NCI-H446 (cell line): ENCODE measurements around the gene LMAN1.

ENCODE experiments used
- DNase-seq, 2 experiments: peaks; one replicate each; lab custom pipeline; 2025; lab: John Stamatoyannopoulos, UW

The LMAN1 gene

GRCh38 chr18:59360381-59360780 is 1.3 kb upstream of the LMAN1 start:
- DNase-seq = no peak

- DNase-seq = no peak
Observed at GRCh38 chr18:59359576-59359952, 499 bp upstream of the LMAN1 start.

GRCh38 chr18:59358414-59358711 is 702 bp downstream of the LMAN1 start:
- DNase-seq = no peak

- no peak for DNase-seq
Observed at GRCh38 chr18:59357928-59358327, 1.1 kb downstream of the LMAN1 start.

- no peak for DNase-seq
Observed at GRCh38 chr18:59354731-59355130, 4.3 kb downstream of the LMAN1 start.

GRCh38 chr18:59353079-59353680 is 5.9 kb downstream of the LMAN1 start:
- DNase-seq = no peak

GRCh38 chr18:59352250-59352855 is 6.7 kb downstream of the LMAN1 start:
- no peak for DNase-seq

- DNase-seq = no peak
Observed at GRCh38 chr18:59345556-59345955, 13.5 kb downstream of the LMAN1 start.

- DNase-seq = no peak
Observed at GRCh38 chr18:59344996-59345395, 14.1 kb downstream of the LMAN1 start.

GRCh38 chr18:59343926-59344325 is 15.1 kb downstream of the LMAN1 start:
- DNase-seq = no peak

- no peak for DNase-seq
Observed at GRCh38 chr18:59340817-59341216, 18.2 kb downstream of the LMAN1 start.

GRCh38 chr18:59340312-59340711 is 18.8 kb downstream of the LMAN1 start:
- DNase-seq = no peak

GRCh38 chr18:59332986-59333385 is 26.1 kb downstream of the LMAN1 start:
- DNase-seq = no peak

GRCh38 chr18:59328683-59329082 is 30.4 kb downstream of the LMAN1 start:
- no peak for DNase-seq

GRCh38 chr18:59325965-59326364 is 33.1 kb downstream of the LMAN1 start:
- DNase-seq = no peak

GRCh38 chr18:59324623-59324971 is 34.5 kb downstream of the LMAN1 start:
- no peak for DNase-seq

GRCh38 chr18:59323931-59324622 is 35.0 kb downstream of the LMAN1 start:
- DNase-seq = peak in 1 of 2 experiments; percentile 39

- no peak for DNase-seq
Observed at GRCh38 chr18:59318460-59319050, 40.5 kb downstream of the LMAN1 start, which contains the start of gene CPLX4. TSS of gene CPLX4 (minus strand) at chr18:59318649. CDS start at chr18:59318462, 187 bp downstream.

GRCh38 chr18:59311631-59312030 is 47.4 kb downstream of the LMAN1 start:
- DNase-seq = no peak

- DNase-seq = no peak
Observed at GRCh38 chr18:59308938-59309260, 50.2 kb downstream of the LMAN1 start.

- peak; percentile 26 to 59 for DNase-seq
Observed at GRCh38 chr18:59308248-59308937, 50.7 kb downstream of the LMAN1 start.

- no peak for DNase-seq
Observed at GRCh38 chr18:59306640-59307039, 52.4 kb downstream of the LMAN1 start.

GRCh38 chr18:59305295-59305694 is 53.8 kb downstream of the LMAN1 start:
- DNase-seq = no peak
